HG03280 (cell line): Measurements from ENCODE around the gene NPSR1.

Experiments used
- ATAC-seq: cut with Tn5 transposase; IDR thresholded peaks from one replicate; pipeline ENCODE4 v1.9.1; 2021; ENCODE audit warnings: mild to moderate bottlenecking, moderate library complexity; ENCODE audit not compliant: unreplicated experiment

Gene NPSR1

GRCh38 chr7:34719636-34720035 lies 61.6 kb downstream of the NPSR1 start:
- ATAC-seq, result no peak

- ATAC-seq, result no peak
These were observed 62.3 kb downstream of the NPSR1 start for GRCh38 chr7:34720289-34720688.

GRCh38 chr7:34723338-34723737 lies 65.3 kb downstream of the NPSR1 start:
- no peak for ATAC-seq

GRCh38 chr7:34723866-34724490 lies 66.0 kb downstream of the NPSR1 start:
- ATAC-seq, result no peak

GRCh38 chr7:34726221-34726620 lies 68.2 kb downstream of the NPSR1 start:
- no peak for ATAC-seq

- ATAC-seq, result no peak
These were observed 69.5 kb downstream of the NPSR1 start for GRCh38 chr7:34727464-34727995.

GRCh38 chr7:34728156-34728555 lies 70.1 kb downstream of the NPSR1 start:
- no peak for ATAC-seq

GRCh38 chr7:34734771-34735170 lies 76.8 kb downstream of the NPSR1 start:
- ATAC-seq, result no peak

GRCh38 chr7:34735526-34735925 lies 77.5 kb downstream of the NPSR1 start:
- no peak for ATAC-seq

- ATAC-seq, result no peak
These were observed 81.8 kb downstream of the NPSR1 start for GRCh38 chr7:34739651-34740300.

GRCh38 chr7:34740840-34741239 lies 82.8 kb downstream of the NPSR1 start:
- no peak for ATAC-seq

- ATAC-seq, result no peak
These were observed 89.3 kb downstream of the NPSR1 start for GRCh38 chr7:34747176-34747781.

GRCh38 chr7:34747867-34748727 lies 90.1 kb downstream of the NPSR1 start:
- ATAC-seq, result no peak

GRCh38 chr7:34748728-34749089 lies 90.7 kb downstream of the NPSR1 start:
- ATAC-seq, result no peak

GRCh38 chr7:34749446-34749845 lies 91.4 kb downstream of the NPSR1 start:
- no peak for ATAC-seq

GRCh38 chr7:34750209-34750608 lies 92.2 kb downstream of the NPSR1 start:
- no peak for ATAC-seq

- no peak for ATAC-seq
These were observed 92.6 kb downstream of the NPSR1 start for GRCh38 chr7:34750636-34751035.

GRCh38 chr7:34751725-34752643 lies 94.0 kb downstream of the NPSR1 start:
- no peak for ATAC-seq

- ATAC-seq, result no peak
These were observed 94.9 kb downstream of the NPSR1 start for GRCh38 chr7:34752929-34753328.

GRCh38 chr7:34755008-34755407 lies 97.0 kb downstream of the NPSR1 start:
- ATAC-seq, result no peak
